Endodermal cell (in vitro differentiated cells): ENCODE data around the gene OR6C65. TPM values are rescaled to one million over a fixed set of nuclear protein-coding genes. Genes with fewer than 3 reads are reported as not detected.
"Not testable (repeated sequence)": the region's sequence is repeated elsewhere in the genome, so short reads cannot be mapped to it uniquely, and the experiment has no call there.

Experiments used
- DNase-seq: peaks from one replicate; pipeline ENCODE4 v3.0.0-alpha.2; 2017
- H3K27ac ChIP-seq: 2 replicates; pipeline ENCODE4 v1.5.1; 2013; ENCODE audit warnings: mild to moderate bottlenecking, low read depth, low read length, moderate library complexity
- H3K27me3 ChIP-seq: 2 replicates; pipeline ENCODE4 v1.6.1; 2013; ENCODE audit warnings: mild to moderate bottlenecking, low read length, moderate library complexity; ENCODE audit not compliant: insufficient read depth, control insufficient read depth, poor library complexity, severe bottlenecking
- H3K36me3 ChIP-seq: 2 replicates; pipeline ENCODE4 v1.7.0; 2013; ENCODE audit warnings: mild to moderate bottlenecking, low read length, moderate library complexity; ENCODE audit not compliant: control insufficient read depth, insufficient read depth
- H3K4me1 ChIP-seq: one replicate; pipeline ENCODE4 v1.7.0; 2013; ENCODE audit warnings: low read length; ENCODE audit not compliant: control insufficient read depth, insufficient read depth
- H3K4me3 ChIP-seq: 2 replicates; pipeline ENCODE4 v1.5.1; 2013; ENCODE audit warnings: mild to moderate bottlenecking, low read length, moderate library complexity
- H3K9ac ChIP-seq: 2 replicates; pipeline ENCODE4 v1.6.1; 2013; ENCODE audit warnings: mild to moderate bottlenecking, low read length, moderate library complexity; ENCODE audit not compliant: poor library complexity, severe bottlenecking; ENCODE audit errors: extremely low read depth
- H3K9me3 ChIP-seq: 2 replicates; pipeline ENCODE4 v1.6.1; 2013; ENCODE audit warnings: mild to moderate bottlenecking, low read length, moderate library complexity; ENCODE audit not compliant: control insufficient read depth
- H3K27ac Mint-ChIP-seq: 2 replicates; pipeline ENCODE4 v1.8.0; 2020; ENCODE audit warnings: mixed read lengths
- H3K27me3 Mint-ChIP-seq: 2 replicates; pipeline ENCODE4 v1.8.0; 2021; ENCODE audit warnings: mild to moderate bottlenecking, mixed read lengths; ENCODE audit not compliant: insufficient read depth
- H3K36me3 Mint-ChIP-seq: 2 replicates; pipeline ENCODE4 v1.8.0; 2020; ENCODE audit warnings: low read depth, mixed read lengths
- H3K4me1 Mint-ChIP-seq: 2 replicates; pipeline ENCODE4 v1.8.0; 2020; ENCODE audit warnings: mixed read lengths
- H3K4me3 Mint-ChIP-seq: 2 replicates; pipeline ENCODE4 v1.8.0; 2020; ENCODE audit warnings: mild to moderate bottlenecking, moderate library complexity, mixed read lengths
- H3K9me3 Mint-ChIP-seq: 2 replicates; pipeline ENCODE4 v1.8.0; 2020; ENCODE audit warnings: mild to moderate bottlenecking, mixed read lengths
- CTCF ChIP-seq: fragments of 200-600 bp; sonication (generic); conservative IDR thresholded peaks from 2 replicates; pipeline ENCODE4 v1.5.0; 2021; ENCODE audit warnings: antibody characterized with exemption, mild to moderate bottlenecking
- WGBS, 2 experiments: methylation state at CpG; one replicate each; pipeline versions ENCODE4 v1.1.5 to v1.1.7; 2013; ENCODE audit warnings: missing lambda C conversion rate in 2 of 2, mixed read lengths in 1 of 2; ENCODE audit not compliant: insufficient coverage in 1 of 2, insufficient read length in 1 of 2; 5-methylcytosine and 5-hydroxymethylcytosine counted together
- total RNA-seq, 2 donors: library from RNA; stranded (reverse); fragmentation: NEBNext Ultra II Directional in 1 of 2; extraction: Animal tissue kit (Norgen Biotek cat#: 25700) in 1 of 2; gene quantifications; 2 replicates in 1 of 2; 3 replicates in 1 of 2; pipeline ENCODE4 v1.2.1, GENCODE V29; 2021

Gene OR6C65
- total RNA-seq, 2 donors from 2014 or later = not detected

GRCh38 chr12:55413498-55414388 lies 13.4 kb downstream of the OR6C65 start:
- peak; percentile 54 for DNase-seq
- not testable (repeated sequence) for H3K4me3 ChIP-seq, H3K9ac ChIP-seq, H3K27ac ChIP-seq, H3K4me1 ChIP-seq, H3K27ac Mint-ChIP-seq, H3K9me3 Mint-ChIP-seq, H3K27me3 Mint-ChIP-seq, H3K4me1 Mint-ChIP-seq, H3K9me3 ChIP-seq, H3K36me3 ChIP-seq, H3K36me3 Mint-ChIP-seq, H3K27me3 ChIP-seq
- peak; percentile 42 for TF ChIP-seq CTCF
- 97% methylated on average over 3 of the region's 6 CpGs; no CpG with 5 or more reads in 1 of the 2 experiments for WGBS, 2 experiments
- H3K4me3 Mint-ChIP-seq = peak overlapping the region; percentile 54

GRCh38 chr12:55414396-55414823 lies 14.1 kb downstream of the OR6C65 start:
- H3K4me3 Mint-ChIP-seq = peak overlapping the region; percentile 54
- H3K9ac ChIP-seq, H3K9me3 ChIP-seq, H3K4me3 ChIP-seq, H3K36me3 Mint-ChIP-seq, H3K27me3 Mint-ChIP-seq, H3K4me1 Mint-ChIP-seq, H3K4me1 ChIP-seq, H3K9me3 Mint-ChIP-seq, H3K27ac Mint-ChIP-seq, H3K36me3 ChIP-seq, H3K27ac ChIP-seq, H3K27me3 ChIP-seq: not testable (repeated sequence)
- DNase-seq = peak; percentile 71
- WGBS, 2 experiments = 82 to 88% methylated on average over 5 to 9 of the region's 11 CpGs

DNA sequence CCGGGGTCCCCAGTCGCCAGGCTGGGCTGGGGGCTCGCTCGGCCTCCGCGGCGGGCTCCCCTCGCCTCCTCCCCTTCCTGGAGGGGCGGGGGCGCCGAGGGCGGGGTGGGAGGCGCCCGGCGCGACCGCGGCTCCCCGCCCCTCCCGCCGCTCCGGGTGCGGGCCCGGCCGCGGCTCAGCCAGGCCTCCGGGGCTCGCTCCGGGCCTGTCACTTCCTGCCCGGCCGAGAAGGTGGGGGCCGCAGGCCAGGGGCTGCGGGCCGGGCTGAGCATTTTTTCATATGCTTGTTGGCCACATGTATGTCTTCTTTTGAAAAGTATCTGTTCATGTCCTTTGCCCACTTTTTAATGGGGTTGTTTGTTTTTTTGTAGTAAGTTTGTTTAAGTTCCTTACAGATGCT lies 14.6 kb downstream of the OR6C65 start:
- H3K36me3 ChIP-seq, H3K9me3 Mint-ChIP-seq, H3K36me3 Mint-ChIP-seq, H3K9ac ChIP-seq, DNase-seq, H3K4me3 ChIP-seq, H3K4me1 Mint-ChIP-seq, H3K27ac ChIP-seq, H3K27ac Mint-ChIP-seq, H3K4me1 ChIP-seq, H3K27me3 ChIP-seq, H3K9me3 ChIP-seq, H3K27me3 Mint-ChIP-seq: not testable (repeated sequence)
- H3K4me3 Mint-ChIP-seq = peak overlapping the region; percentile 54
- 47% methylated on average over 7 of the region's 34 CpGs; no CpG with 5 or more reads in 1 of the 2 experiments for WGBS, 2 experiments

- H3K36me3 Mint-ChIP-seq = no peaks in the 10 kb centered on the region
- H3K4me3 Mint-ChIP-seq = no peak overlapping the region
- H3K27me3 ChIP-seq = no peaks in the 10 kb centered on the region
- H3K4me3 ChIP-seq = no peak overlapping the region
- no peaks in the 10 kb centered on the region for H3K4me1 ChIP-seq
- H3K36me3 ChIP-seq = no peaks in the 10 kb centered on the region
- no peak for DNase-seq
- H3K4me1 Mint-ChIP-seq = peaks cover 6% of the 10 kb centered on the region
- TF ChIP-seq CTCF = no peak
- no peak overlapping the region for H3K9ac ChIP-seq
- H3K9me3 ChIP-seq = no peaks in the 10 kb centered on the region
- H3K27ac ChIP-seq = no peak overlapping the region
- H3K27me3 Mint-ChIP-seq = peaks cover 4% of the 10 kb centered on the region
- 95% methylated on average over 1 of the region's 1 CpG; no CpG with 5 or more reads in 1 of the 2 experiments for WGBS, 2 experiments
- no peaks in the 10 kb centered on the region for H3K9me3 Mint-ChIP-seq
- no peak overlapping the region for H3K27ac Mint-ChIP-seq
Measured at GRCh38 chr12:55416961-55417360, 16.6 kb downstream of the OR6C65 start.
